Measurements from ENCODE around the gene LONRF2.

LONRF2 gene

DNA sequence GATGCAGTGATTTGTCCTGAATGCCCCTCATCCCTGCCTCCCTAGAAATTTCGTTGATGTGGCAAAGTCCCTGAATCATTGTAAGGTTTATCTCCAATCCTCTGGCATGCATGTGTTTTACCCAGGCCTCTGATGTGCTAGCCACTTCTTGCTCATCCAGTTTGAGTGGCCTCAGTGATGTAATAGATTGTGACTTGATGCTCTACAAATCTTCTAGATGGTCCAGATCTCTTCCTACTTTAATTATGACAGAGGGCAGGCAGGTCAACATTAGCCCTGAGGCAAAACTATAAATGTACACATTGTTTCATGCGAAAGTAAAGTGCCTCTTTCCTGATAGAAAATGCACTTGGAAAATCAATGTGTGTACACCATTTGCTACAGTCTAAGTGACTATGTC lies 54.5 kb downstream of the LONRF2 start:
- no peak overlapping the region for H3K27ac ChIP-seq
- H3K36me3 ChIP-seq (replicated peaks), result no peaks in the 10 kb centered on the region
- DNase-seq, result no peak
- in situ Hi-C loops (cut with HindIII; ENCODE audit: low pct_ligation_motif_present, low sequenced_read_pairs), result loop anchor here (25.0 kb wide), 1 partner anchor 120 kb away; no protein-coding TSS in a partner anchor
- TF ChIP-seq, protein P1, sequence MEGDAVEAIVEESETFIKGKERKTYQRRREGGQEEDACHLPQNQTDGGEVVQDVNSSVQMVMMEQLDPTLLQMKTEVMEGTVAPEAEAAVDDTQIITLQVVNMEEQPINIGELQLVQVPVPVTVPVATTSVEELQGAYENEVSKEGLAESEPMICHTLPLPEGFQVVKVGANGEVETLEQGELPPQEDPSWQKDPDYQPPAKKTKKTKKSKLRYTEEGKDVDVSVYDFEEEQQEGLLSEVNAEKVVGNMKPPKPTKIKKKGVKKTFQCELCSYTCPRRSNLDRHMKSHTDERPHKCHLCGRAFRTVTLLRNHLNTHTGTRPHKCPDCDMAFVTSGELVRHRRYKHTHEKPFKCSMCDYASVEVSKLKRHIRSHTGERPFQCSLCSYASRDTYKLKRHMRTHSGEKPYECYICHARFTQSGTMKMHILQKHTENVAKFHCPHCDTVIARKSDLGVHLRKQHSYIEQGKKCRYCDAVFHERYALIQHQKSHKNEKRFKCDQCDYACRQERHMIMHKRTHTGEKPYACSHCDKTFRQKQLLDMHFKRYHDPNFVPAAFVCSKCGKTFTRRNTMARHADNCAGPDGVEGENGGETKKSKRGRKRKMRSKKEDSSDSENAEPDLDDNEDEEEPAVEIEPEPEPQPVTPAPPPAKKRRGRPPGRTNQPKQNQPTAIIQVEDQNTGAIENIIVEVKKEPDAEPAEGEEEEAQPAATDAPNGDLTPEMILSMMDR (IDR thresholded peaks at IDR 0.05; ENCODE audit: low read depth, low read length, missing control alignments), result no peak
- H3K27me3 ChIP-seq (replicated peaks), result no peaks in the 10 kb centered on the region
- no peak overlapping the region for H3K4me3 ChIP-seq (ENCODE audit: low read depth, low read length)

GRCh38 chr2:100266126-100266525 lies 56.2 kb downstream of the LONRF2 start:
- no peaks in the 10 kb centered on the region for H3K27me3 ChIP-seq (replicated peaks)
- TF ChIP-seq, protein P1 (IDR thresholded peaks at IDR 0.05; ENCODE audit: low read depth, low read length, missing control alignments), result no peak
- H3K27ac ChIP-seq, result no peak overlapping the region
- H3K4me3 ChIP-seq (ENCODE audit: low read depth, low read length), result no peak overlapping the region
- in situ Hi-C loops (cut with HindIII; ENCODE audit: low pct_ligation_motif_present, low sequenced_read_pairs), result loop anchor here (25.0 kb wide), 1 partner anchor 121 kb away; no protein-coding TSS in a partner anchor
- no peaks in the 10 kb centered on the region for H3K36me3 ChIP-seq (replicated peaks)
- no peak for DNase-seq

DNA sequence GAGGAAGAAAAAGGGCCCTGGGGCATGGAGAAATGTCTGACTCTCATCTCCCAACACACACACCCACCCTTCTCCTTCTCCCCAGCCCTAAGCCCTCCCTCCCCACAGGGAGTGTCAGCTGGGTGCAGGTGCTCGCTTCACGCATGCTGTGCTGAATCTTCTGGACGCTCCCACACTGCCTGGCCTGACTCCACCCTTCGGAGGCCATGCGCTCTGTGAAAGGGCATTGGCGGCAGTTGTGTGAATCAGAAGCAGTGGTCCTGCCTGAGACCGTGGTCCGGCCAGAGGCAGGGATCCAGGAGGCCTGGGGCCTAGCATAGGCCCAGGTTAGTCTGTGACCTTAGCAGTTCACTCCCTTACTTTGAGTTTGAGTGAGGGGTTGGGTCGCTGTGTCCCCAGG lies 57.1 kb downstream of the LONRF2 start:
- TF ChIP-seq, protein P1 (IDR thresholded peaks at IDR 0.05; ENCODE audit: low read depth, low read length, missing control alignments), result no peak
- no peak for DNase-seq
- Histone ChIP-seq H3K27ac (no peak overlapping the region), H3K4me3 (ENCODE audit: low read depth, low read length) (no peak overlapping the region), H3K36me3 (replicated peaks) (no peaks in the 10 kb centered on the region), H3K27me3 (replicated peaks) (no peaks in the 10 kb centered on the region)
- in situ Hi-C loops (cut with HindIII; ENCODE audit: low pct_ligation_motif_present, low sequenced_read_pairs), result loop anchor here (25.0 kb wide), 1 partner anchor 122 kb away; no protein-coding TSS in a partner anchor

DNA sequence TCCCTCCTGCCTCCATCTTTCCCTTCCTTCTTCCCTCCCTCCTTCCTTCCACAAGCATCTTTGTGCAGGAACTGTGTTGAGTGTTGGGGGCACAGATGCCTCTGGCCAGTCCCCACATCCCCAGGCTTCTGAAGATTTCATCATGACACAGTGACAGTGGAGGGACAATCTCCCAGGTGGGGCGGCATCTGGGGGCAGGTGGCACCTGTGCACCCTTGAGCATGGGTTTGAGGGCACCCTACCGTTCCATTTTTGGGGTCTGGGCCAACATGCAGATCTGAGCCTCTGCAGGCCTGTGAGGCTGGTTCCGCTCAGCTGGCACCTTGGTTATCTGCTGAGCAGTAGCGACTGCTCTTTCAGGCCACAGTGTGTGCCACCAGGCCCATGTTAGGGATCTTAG lies 57.6 kb downstream of the LONRF2 start:
- no peak overlapping the region for H3K27ac ChIP-seq
- DNase-seq, result no peak
- TF ChIP-seq, protein P1 (IDR thresholded peaks at IDR 0.05; ENCODE audit: low read depth, low read length, missing control alignments), result no peak
- no peaks in the 10 kb centered on the region for H3K27me3 ChIP-seq (replicated peaks)
- H3K4me3 ChIP-seq (ENCODE audit: low read depth, low read length), result no peak overlapping the region
- in situ Hi-C loops (cut with HindIII; ENCODE audit: low pct_ligation_motif_present, low sequenced_read_pairs), result loop anchor here (25.0 kb wide), 1 partner anchor 123 kb away; no protein-coding TSS in a partner anchor
- H3K36me3 ChIP-seq (replicated peaks), result no peaks in the 10 kb centered on the region

GRCh38 chr2:100264121-100264520 lies 58.2 kb downstream of the LONRF2 start:
- in situ Hi-C loops (cut with HindIII; ENCODE audit: low pct_ligation_motif_present, low sequenced_read_pairs), result loop anchor here (25.0 kb wide), 1 partner anchor 123 kb away; no protein-coding TSS in a partner anchor
- TF ChIP-seq, protein P1 (IDR thresholded peaks at IDR 0.05; ENCODE audit: low read depth, low read length, missing control alignments), result no peak

More at GRCh38 chr2:100264121-100264520, 58.2 kb downstream of the LONRF2 start:
- Histone ChIP-seq H3K36me3 (replicated peaks) (no peaks in the 10 kb centered on the region), H3K27ac (no peak overlapping the region), H3K27me3 (replicated peaks) (no peaks in the 10 kb centered on the region), H3K4me3 (ENCODE audit: low read depth, low read length) (no peak overlapping the region)
- DNase-seq, result no peak
